RKO (cell line): ENCODE data around the gene F2R.
"Not testable (repeated sequence)": the region's sequence is repeated elsewhere in the genome, so short reads cannot be mapped to it uniquely, and the experiment has no call there.

ENCODE experiments used
- DNase-seq: peaks from one replicate; pipeline ENCODE4 v3.0.0-alpha.2; 2016; ENCODE audit warnings: low spot score

F2R gene

DNA sequence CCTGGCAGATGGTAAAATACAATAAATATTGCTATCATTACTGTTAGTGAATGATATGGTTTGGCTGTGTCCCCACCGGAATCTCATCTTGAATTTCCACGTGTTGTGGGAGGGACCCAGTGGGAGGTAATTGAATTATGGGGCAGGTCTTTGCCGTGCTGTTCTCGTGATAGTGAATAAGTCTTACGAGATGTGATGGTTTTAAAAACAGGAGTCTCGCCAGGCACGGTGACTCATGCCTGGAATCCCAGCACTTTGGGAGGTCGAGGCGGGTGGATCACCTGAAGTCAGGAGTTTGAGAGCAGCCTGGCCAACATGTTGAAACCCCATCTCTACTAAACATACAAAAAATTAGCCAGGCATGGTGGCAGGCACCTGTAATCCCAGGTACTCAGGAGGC is 45.2 kb downstream of the F2R start:
- DNase-seq: not testable (repeated sequence)

DNA sequence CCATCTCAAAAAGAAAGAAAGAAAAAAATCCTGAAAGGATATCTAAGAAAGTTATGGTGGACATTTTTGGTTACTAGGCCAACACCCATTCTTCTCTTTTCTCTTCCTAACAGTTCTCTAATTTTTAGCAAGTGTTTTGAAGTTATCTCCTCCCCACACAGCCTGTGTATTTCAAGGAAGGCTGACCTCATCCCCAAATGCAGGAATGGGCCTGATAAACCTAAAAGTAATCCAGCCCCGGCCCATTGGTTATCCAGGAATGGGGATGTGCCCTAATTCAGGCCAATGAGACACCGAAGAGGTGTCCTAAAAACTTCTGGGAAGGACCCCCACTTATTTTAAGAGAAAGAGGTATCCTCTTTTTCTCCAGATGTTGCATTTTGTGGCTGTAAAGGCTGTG is 46.6 kb downstream of the F2R start:
- no peak for DNase-seq

DNA sequence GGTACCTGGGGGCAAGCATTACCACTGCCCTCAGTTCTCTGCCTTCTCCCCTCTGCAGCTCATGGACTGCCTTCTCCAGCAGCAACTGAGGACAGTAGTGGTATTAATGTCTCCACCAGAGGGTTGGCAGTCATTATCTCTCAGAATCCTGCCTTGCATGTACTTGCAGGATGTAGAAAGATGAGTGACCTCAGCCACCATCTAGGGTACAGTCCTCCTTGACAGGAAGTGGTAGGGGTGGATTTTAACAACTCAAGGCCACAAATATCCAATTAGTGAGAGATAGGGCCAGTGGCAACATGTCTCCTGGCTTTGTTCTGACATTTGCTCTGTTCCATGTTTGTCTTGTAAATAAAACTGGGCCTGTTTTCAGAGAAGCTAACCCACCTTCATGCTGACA is 47.2 kb downstream of the F2R start:
- DNase-seq: no peak

DNA sequence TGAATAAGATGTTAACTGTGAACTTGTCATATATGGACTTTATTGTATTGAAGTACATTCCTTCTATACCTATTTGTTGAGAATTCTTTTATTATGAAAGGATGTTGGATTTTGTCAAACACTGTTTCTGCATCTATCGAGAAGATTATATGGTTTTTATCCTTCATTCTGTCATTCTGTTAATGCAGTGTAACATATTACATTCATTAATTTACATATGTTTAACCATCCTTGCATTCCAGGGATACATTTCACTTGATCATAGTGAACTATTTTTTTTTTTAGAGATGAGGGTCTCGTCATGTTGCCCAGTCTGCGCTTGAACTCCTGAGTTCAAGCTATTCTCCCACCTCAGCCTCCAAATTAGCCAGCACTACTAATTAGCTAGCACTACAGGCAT is 48.4 kb downstream of the F2R start:
- no peak for DNase-seq

DNA sequence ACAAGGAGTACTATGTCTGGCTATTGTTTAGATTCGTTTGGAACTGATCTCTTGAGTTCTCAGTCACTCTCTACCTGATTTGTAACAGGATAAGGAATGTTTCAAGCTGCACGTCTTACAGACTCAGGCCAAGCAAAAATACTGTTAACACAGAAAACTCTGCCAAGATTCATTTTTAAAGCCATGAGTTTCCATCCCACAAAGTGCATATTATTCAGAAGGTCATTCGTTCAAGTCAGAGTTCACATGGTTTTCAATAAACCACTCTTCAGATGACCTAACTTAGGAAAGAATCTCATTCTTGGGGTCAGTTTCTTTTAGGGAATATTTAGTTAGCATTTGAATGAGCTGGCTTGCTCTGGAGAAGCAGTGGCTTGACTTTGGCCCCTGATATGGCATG is 49.3 kb downstream of the F2R start:
- no peak for DNase-seq

DNA sequence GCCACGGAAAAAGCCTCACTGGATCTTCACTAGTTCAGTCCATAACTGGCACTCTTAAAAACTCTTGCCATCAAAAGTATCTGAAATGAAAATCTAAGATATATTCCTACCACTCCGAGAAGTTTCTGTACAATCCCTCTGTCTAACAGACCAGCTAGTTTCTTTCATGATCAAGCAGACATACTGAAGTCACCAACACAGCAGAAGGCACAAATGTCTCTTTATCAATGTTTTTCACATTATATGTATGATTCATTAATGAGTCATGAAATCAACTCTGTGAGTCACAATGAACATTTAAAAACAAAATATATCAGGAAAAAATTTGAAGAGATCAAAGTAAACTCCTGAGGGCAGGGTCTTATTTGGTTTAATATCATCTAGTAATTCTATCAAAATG is 50.8 kb downstream of the F2R start:
- DNase-seq: no peak

DNA sequence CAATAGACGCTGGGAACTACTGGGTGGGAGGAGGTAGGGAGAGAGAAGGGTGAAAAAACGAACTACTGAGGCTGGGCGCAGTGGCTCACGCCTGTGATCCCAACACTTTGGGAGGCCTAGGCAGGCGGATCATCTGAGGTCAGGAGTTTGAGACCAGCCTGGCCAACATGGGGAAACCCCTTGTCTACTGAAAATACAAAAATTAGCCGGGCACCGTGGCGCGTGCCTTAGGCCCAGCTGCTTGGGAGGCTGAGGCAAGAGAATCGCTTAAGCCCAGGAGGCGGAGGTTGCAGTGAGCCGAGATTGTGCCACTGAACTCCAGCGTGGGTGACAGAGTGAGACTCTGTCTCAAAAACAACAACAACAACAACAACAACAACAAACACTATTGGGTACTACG is 55.1 kb downstream of the F2R start:
- DNase-seq: not testable (repeated sequence)

DNA sequence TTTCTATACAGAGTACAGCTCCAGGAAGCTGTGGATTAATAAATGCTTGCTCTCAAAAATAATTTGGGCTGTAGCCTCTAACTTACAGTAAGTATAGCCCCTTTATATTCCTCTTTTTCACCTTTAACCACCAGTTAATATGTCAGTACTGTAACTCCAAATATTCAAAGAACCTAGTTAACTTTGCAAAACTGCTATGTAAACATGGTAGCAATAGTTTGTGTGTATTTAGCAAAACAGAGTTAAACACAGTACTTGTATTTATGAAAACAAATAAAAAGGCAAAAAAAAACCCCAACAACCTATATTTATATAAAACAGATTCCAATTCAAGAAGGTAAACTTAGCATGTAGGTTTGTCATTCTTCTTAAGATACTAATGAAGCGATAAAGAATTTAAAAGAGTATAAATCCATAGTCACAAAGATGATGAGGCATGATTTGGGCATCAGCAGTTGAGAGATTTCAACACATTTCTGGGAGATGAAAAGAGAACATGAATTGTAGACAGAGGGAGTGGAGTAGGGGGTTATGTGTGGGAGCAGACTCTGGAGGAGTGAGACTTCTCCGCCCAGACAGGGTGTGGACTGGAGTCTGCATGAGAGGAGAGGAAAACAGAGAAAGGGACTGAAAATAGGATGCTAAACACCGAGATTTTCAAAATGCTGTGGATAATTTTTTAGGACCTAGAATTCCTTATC is 55.9 kb downstream of the F2R start:
- no peak for DNase-seq

DNA sequence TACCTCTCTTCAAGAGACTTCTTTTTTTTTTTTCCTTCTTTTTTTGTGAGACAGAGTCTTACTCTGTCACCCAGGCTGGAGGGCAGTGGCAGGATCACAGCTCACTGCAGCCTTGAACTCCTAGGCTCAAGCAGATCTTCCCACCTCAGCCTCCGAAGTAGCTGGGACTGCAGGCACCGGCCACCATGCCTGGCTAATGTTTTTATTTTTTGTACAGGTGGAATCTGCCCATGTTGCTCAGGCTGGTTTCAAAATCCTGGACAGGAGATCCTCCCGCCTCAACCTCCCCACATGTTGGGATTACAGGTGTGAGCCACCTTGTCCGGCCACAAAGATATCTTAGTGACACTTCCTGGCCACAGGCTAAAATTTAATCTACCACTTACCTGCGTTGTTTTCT is 60.0 kb downstream of the F2R start:
- no peak for DNase-seq

DNA sequence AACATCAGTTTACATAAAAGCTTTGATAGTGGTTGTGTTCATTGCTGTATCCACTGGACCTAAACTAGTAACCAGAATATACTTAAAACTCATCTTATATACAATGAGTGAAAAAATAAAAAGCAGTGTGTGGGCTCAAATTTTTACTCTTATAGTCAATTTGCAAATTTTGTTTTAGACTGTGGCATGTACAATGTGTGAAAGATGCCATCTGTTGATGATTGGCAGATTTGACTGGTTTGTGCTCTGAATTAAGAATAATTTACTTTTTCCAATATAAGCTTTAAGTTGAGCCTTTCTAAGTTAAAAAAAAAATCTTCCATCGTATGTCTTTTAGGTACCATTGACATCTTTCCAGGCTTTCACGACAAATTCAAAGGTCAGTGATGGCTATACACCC is 60.5 kb downstream of the F2R start:
- no peak for DNase-seq

DNA sequence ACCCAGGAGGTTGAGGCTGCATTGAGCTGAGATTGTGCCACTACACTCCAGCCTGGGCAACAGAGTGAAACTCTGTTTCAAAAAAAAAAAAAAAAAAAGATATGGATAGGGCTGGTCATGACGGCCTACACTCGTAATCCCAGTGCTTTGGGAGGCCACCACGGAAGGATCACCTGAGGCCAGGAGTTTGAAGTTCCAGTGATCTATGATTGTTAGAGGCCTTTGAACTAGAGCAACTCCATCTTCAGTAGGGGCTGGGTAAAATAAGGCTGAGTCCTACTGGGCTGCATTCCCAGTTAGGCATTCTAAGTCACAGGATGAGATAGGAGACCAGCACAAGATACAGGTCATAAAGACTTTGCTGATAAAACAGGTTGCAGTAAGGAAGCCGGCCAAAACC is 64.7 kb downstream of the F2R start:
- not testable (repeated sequence) for DNase-seq

DNA sequence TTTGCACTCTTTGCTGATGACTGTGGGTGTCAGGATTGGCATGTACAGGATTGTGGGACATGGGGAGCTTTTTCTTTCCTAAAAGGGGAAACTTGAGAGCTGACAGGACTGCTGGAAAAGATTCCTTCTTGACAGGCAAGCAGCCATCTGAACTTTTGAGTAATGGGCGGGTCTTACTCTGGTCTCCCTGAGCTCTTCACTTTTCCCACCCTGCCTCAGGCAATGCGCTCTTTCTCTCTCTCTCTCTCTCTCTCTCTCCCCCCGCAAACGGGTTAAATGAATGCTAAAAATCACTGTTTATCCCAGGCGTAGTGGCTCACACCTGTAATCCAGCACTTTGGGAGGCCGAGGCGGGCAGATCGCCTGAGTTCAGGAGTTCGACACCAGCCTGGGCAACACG is 65.8 kb downstream of the F2R start:
- DNase-seq: no peak

DNA sequence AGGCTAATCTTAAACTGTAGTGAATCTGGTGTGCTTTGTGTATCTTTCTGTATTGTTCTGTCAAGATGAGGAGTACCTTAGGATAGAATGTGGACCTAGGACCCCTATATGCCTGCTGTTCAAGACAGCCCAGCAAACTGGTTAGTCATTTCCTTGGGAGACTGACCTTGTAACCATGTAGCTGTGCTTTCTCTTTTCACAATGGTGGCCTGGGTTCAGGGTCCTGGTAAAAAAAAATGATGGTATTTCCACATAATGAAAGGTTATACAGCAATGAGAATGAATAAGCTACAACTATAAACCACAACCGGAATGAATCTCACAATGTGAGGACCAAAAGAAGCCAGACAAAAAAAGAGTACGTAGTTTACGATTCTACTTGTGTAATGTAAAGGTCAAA is 66.5 kb downstream of the F2R start:
- no peak for DNase-seq
